ELR (cell line): ENCODE measurements around the gene BMPER.
A peak's percentile ranks its signal among the peaks of the same experiment; 100 is the strongest.

Experiments used
- DNase-seq: peaks from one replicate; pipeline ENCODE4 v3.0.0-alpha.2; 2015; ENCODE audit warnings: low read depth

Gene BMPER

GRCh38 chr7:34026481-34027190 is 121.3 kb downstream of the BMPER start:
- DNase-seq, result no peak

GRCh38 chr7:34031156-34031555 is 125.8 kb downstream of the BMPER start:
- DNase-seq, result no peak

GRCh38 chr7:34034728-34035127 is 129.4 kb downstream of the BMPER start:
- no peak for DNase-seq

GRCh38 chr7:34036051-34036920 is 130.9 kb downstream of the BMPER start:
- no peak for DNase-seq

GRCh38 chr7:34036972-34037792 is 131.8 kb downstream of the BMPER start:
- DNase-seq, result no peak

GRCh38 chr7:34038816-34039470 is 133.6 kb downstream of the BMPER start:
- DNase-seq, result no peak

GRCh38 chr7:34041707-34042106 is 136.4 kb downstream of the BMPER start:
- peak; percentile 69 for DNase-seq

- peak; percentile 82 for DNase-seq
Measured at GRCh38 chr7:34042406-34042805, 137.1 kb downstream of the BMPER start.

GRCh38 chr7:34043461-34044305 is 138.3 kb downstream of the BMPER start:
- no peak for DNase-seq

GRCh38 chr7:34044306-34044643 is 138.9 kb downstream of the BMPER start:
- no peak for DNase-seq

GRCh38 chr7:34044734-34045353 is 139.5 kb downstream of the BMPER start:
- DNase-seq, result no peak

- peak; percentile 55 for DNase-seq
Measured at GRCh38 chr7:34048445-34048844, 143.1 kb downstream of the BMPER start.

GRCh38 chr7:34054075-34054474 is 148.7 kb downstream of the BMPER start:
- no peak for DNase-seq

- no peak for DNase-seq
Measured at GRCh38 chr7:34057136-34057535, 151.8 kb downstream of the BMPER start.

- no peak for DNase-seq
Measured at GRCh38 chr7:34057956-34058355, 152.6 kb downstream of the BMPER start.

GRCh38 chr7:34058801-34059135 is 153.4 kb downstream of the BMPER start:
- no peak for DNase-seq

GRCh38 chr7:34059136-34059828 is 153.9 kb downstream of the BMPER start:
- no peak for DNase-seq

- peak; percentile 71 for DNase-seq
Measured at GRCh38 chr7:34060196-34060947, 155.0 kb downstream of the BMPER start.

- DNase-seq, result peak; percentile 95
Measured at GRCh38 chr7:34061149-34061548, 155.8 kb downstream of the BMPER start.
